Fibroblast of lung (primary cell): ENCODE measurements around the gene ART3.

Source experiments
- EZH2 ChIP-seq: IDR thresholded peaks from 2 replicates; pipeline ENCODE4 v1.5.1; 2012; ENCODE audit warnings: low read length, control low read depth, mild to moderate bottlenecking; ENCODE audit errors: missing control alignments
- TF ChIP-seq, protein P1 (sequence below), 2 donors: IDR thresholded peaks in 1 of 2; conservative IDR thresholded peaks in 1 of 2; 1 replicate in 1 of 2; 2 replicates in 1 of 2; pipeline ENCODE4 v1.5.1; 2011 to 2012; ENCODE audit warnings: low read length in 2 of 2, control low read depth in 1 of 2, inconsistent platforms in 1 of 2, low read depth in 1 of 2, mild to moderate bottlenecking in 1 of 2

DNA sequence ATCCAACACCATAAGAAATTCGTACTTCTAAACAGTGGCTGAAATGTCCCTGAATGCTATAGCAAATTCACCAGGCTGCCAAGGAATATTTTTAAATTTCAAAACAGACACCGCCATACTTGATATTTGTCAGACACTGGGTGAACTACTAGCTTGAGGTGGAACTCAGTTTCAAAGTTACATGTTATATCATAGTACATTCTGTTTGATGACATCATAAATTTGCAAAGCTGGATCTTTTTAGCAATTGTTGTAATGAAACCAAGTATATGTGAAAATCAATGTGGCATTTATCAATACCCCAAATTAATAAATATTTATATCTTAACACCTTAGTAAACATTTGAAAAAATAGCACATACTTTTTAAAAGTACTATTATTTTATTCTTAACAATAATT, 14.2 kb downstream of the ART3 start:
- TF ChIP-seq, protein P1, sequence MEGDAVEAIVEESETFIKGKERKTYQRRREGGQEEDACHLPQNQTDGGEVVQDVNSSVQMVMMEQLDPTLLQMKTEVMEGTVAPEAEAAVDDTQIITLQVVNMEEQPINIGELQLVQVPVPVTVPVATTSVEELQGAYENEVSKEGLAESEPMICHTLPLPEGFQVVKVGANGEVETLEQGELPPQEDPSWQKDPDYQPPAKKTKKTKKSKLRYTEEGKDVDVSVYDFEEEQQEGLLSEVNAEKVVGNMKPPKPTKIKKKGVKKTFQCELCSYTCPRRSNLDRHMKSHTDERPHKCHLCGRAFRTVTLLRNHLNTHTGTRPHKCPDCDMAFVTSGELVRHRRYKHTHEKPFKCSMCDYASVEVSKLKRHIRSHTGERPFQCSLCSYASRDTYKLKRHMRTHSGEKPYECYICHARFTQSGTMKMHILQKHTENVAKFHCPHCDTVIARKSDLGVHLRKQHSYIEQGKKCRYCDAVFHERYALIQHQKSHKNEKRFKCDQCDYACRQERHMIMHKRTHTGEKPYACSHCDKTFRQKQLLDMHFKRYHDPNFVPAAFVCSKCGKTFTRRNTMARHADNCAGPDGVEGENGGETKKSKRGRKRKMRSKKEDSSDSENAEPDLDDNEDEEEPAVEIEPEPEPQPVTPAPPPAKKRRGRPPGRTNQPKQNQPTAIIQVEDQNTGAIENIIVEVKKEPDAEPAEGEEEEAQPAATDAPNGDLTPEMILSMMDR (conservative IDR thresholded peaks at IDR 0.05 in 1 of 2, IDR thresholded peaks at IDR 0.05 in 1 of 2; ENCODE audit: low read depth in 1 of 2, low read length in 2 of 2): no peak
- TF ChIP-seq EZH2: no peak
